Activated naive CD4-positive, alpha-beta T cell treated with anti-CD3 and anti-CD28 coated beads, Interleukin-2, amount 10 ng/mL, durations not matched to agents 7 days and 5 days (primary cell): ENCODE measurements around the gene GUCY2C.
"Not testable (repeated sequence)": the region's sequence is repeated elsewhere in the genome, so short reads cannot be mapped to it uniquely, and the experiment has no call there.

ENCODE experiments used
- CTCF ChIA-PET: fragments of 350-600 bp; sonication (Branson Sonifier 250); formaldehyde crosslinking; loops from one replicate; lab custom pipeline; 2021; ENCODE audit warnings: antibody characterized with exemption; lab: Charles Lee
- DNase-seq: peaks from one replicate; pipeline ENCODE4 v3.0.0-alpha.2; 2020
- H3K27ac Mint-ChIP-seq: one replicate; pipeline ENCODE4 v1.8.0; 2021; ENCODE audit warnings: mild to moderate bottlenecking, moderate library complexity, mixed read lengths
- H3K27me3 Mint-ChIP-seq: one replicate; pipeline ENCODE4 v1.8.0; 2021; ENCODE audit warnings: mild to moderate bottlenecking, mixed read lengths
- H3K36me3 Mint-ChIP-seq: one replicate; pipeline ENCODE4 v1.8.0; 2021; ENCODE audit warnings: mixed read lengths
- H3K4me1 Mint-ChIP-seq: one replicate; pipeline ENCODE4 v1.8.0; 2021; ENCODE audit warnings: mixed read lengths
- H3K4me3 Mint-ChIP-seq: one replicate; pipeline ENCODE4 v1.8.0; 2021; ENCODE audit warnings: mild to moderate bottlenecking, moderate library complexity, mixed read lengths
- H3K9me3 Mint-ChIP-seq: one replicate; pipeline ENCODE4 v1.8.0; 2021; ENCODE audit warnings: mixed read lengths

GUCY2C gene

DNA sequence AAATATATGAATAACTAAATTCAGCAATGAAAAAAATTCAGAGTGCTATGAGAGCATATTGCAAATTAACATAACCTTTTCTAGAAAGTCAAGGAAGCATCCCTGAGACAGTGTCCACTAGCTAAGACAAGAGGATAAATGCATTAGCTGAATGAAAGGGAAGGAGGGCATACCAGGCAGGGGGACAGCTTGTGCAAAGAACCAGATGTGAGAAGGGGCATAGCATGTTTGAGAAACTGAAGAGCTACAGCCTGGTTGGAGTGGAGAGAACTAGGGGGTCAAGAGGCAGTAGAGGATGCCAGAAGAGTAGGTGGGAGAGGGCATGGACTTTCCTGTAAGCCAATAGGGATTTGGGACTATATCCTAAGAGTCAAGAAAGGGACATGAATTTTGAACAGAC lies 2.2 kb upstream of the GUCY2C start:
- no peaks in the 10 kb centered on the region for H3K9me3 Mint-ChIP-seq
- H3K4me3 Mint-ChIP-seq, result no peak overlapping the region
- CTCF ChIA-PET, result no interaction called here

DNA sequence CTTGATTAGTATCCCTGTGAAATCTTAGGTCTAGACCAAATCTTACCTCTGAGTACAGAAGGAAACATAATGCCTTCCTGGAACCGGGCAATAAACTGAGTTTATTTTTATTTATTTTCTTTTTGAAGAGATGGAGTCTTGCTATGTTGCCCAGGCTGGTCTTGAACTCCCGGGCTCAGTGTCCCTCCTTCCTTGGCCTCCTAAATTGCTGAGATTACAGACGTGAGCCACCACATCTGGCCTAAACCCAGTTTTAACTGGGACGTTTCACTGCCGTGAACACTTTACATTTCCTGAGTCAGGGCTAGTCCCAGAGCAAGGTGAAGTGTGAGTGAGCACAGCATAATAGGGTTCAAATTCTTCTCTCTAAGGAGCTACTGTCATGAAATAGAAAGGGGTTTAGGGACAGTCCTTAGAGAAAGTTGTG lies 671 bp downstream of the GUCY2C start:
- no peak overlapping the region for H3K4me3 Mint-ChIP-seq
- no peak overlapping the region for H3K27ac Mint-ChIP-seq
- no peaks in the 10 kb centered on the region for H3K36me3 Mint-ChIP-seq
- no peaks in the 10 kb centered on the region for H3K9me3 Mint-ChIP-seq
- CTCF ChIA-PET, result interaction anchor here (0.6 kb wide), 1 partner anchor 251 kb away, joined by 3 read pairs; no protein-coding TSS in a partner anchor
- DNase-seq, result no peak
- H3K27me3 Mint-ChIP-seq, result peaks cover 4% of the 10 kb centered on the region
- no peaks in the 10 kb centered on the region for H3K4me1 Mint-ChIP-seq

More for the DNA sequence above, 2.2 kb upstream of the GUCY2C start:
- Mint-ChIP-seq H3K27me3 (peaks cover 4% of the 10 kb centered on the region), H3K36me3 (no peaks in the 10 kb centered on the region), H3K27ac (no peak overlapping the region), H3K4me1 (no peaks in the 10 kb centered on the region)
- DNase-seq, result no peak

DNA sequence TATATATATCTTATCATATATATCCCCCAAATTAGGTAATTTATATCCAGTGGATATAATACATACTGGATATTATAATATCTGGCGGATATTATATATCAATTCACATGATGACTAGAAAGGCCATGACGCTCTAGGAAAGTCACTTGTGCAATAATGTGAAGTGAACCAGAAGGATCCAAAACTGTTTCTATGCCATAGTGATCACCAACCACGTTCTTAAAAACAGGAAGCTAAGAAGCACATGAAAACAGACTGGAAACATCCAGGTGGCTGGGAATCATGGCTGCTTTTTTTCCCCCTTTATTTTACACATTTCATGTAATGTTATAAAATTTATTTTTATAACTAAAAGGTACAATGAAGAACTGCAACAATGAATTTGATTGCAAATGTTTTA lies 1.4 kb downstream of the GUCY2C start:
- Mint-ChIP-seq H3K36me3 (no peaks in the 10 kb centered on the region), H3K27me3 (peaks cover 2% of the 10 kb centered on the region), H3K27ac (no peak overlapping the region), H3K4me3 (no peak overlapping the region), H3K4me1 (no peaks in the 10 kb centered on the region), H3K9me3 (no peaks in the 10 kb centered on the region)
- no peak for DNase-seq
- CTCF ChIA-PET, result no interaction called here

- no peak overlapping the region for H3K4me3 Mint-ChIP-seq
- no peaks in the 10 kb centered on the region for H3K4me1 Mint-ChIP-seq
- H3K9me3 Mint-ChIP-seq, result no peaks in the 10 kb centered on the region
- H3K27me3 Mint-ChIP-seq, result no peaks in the 10 kb centered on the region
- H3K27ac Mint-ChIP-seq, result no peak overlapping the region
- no peaks in the 10 kb centered on the region for H3K36me3 Mint-ChIP-seq
- no peak for DNase-seq
- CTCF ChIA-PET, result no interaction called here
These were observed 2.2 kb downstream of the GUCY2C start for GRCh38 chr12:14694145-14694714.

DNA sequence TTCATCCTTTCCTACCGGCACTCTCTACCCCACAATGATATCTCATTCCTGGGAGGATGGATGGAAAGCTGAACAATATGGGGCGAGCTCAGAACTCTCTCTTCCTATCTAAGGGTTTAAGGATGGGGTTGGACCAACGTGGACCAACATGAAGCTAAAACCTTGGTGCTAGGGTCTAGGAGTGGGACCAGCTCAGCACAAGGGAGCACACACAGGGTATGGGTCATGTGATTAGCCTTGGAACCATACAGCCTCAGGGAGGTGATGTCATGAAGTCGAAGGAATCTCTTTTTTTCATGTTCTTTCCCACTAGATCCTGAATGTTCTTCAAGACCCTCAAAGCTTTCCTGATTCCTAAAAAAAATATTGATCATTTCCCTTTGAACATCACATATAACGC lies 3.3 kb downstream of the GUCY2C start:
- no peaks in the 10 kb centered on the region for H3K4me1 Mint-ChIP-seq
- H3K27ac Mint-ChIP-seq, result no peak overlapping the region
- no peak overlapping the region for H3K4me3 Mint-ChIP-seq
- no peaks in the 10 kb centered on the region for H3K9me3 Mint-ChIP-seq
- DNase-seq, result no peak
- CTCF ChIA-PET, result no interaction called here
- no peaks in the 10 kb centered on the region for H3K36me3 Mint-ChIP-seq
- no peaks in the 10 kb centered on the region for H3K27me3 Mint-ChIP-seq

DNA sequence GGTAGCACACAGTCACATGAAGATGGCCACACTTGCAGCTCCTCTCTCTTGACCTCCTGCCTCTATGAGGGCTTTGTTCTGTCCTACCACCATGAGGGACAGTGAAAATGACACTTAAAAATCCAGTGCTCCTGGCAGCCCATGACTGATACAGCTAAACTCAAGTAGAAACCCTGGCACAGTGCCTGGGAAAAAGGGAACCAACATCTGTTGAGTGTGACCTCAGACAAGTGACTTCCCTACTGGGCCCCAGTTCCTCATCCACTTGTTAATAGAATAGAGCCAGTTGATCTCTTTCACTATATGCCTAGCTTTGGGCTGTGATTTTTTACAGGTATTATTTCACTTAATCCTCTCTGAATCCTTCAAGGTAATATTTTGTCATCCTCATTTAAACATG lies 4.8 kb downstream of the GUCY2C start:
- no peak for DNase-seq
- CTCF ChIA-PET, result interaction anchor here (0.6 kb wide), 1 partner anchor 521 kb away, joined by 3 read pairs; no protein-coding TSS in a partner anchor
- H3K4me1 Mint-ChIP-seq, result no peaks in the 10 kb centered on the region
- H3K9me3 Mint-ChIP-seq, result no peaks in the 10 kb centered on the region
- no peaks in the 10 kb centered on the region for H3K27me3 Mint-ChIP-seq
- H3K36me3 Mint-ChIP-seq, result no peaks in the 10 kb centered on the region
- H3K27ac Mint-ChIP-seq, result no peak overlapping the region
- H3K4me3 Mint-ChIP-seq, result no peak overlapping the region

- Mint-ChIP-seq H3K36me3 (no peaks in the 10 kb centered on the region), H3K27ac (no peak overlapping the region), H3K4me1 (no peaks in the 10 kb centered on the region), H3K27me3 (no peaks in the 10 kb centered on the region), H3K4me3 (no peak overlapping the region), H3K9me3 (no peaks in the 10 kb centered on the region)
- no peak for DNase-seq
- CTCF ChIA-PET, result no interaction called here
These were observed 6.4 kb downstream of the GUCY2C start for GRCh38 chr12:14689996-14690395.

DNA sequence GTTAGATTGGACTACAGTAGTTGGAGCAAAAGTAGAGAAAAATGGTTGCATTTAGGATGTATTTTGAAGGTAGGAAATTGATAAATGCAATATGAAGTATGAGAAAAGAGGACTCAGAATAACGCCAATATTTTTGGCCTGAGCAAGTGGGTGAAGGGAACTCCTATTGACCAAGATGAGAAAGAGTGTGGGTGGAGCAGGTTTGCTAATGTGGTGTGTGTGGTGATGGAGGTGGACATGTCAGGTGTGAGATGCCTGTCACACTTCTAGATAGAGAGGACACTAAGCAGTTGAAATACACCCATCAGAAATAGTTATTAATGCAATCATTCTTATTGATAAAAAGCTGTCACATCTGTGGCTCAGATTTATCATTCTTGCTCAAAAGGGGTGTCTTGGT lies 7.3 kb downstream of the GUCY2C start:
- Mint-ChIP-seq H3K27me3 (no peaks in the 10 kb centered on the region), H3K4me1 (no peaks in the 10 kb centered on the region), H3K27ac (no peak overlapping the region), H3K36me3 (no peaks in the 10 kb centered on the region), H3K9me3 (no peaks in the 10 kb centered on the region), H3K4me3 (no peak overlapping the region)
- CTCF ChIA-PET, result interaction anchor here (0.6 kb wide), 1 partner anchor 306 kb away, joined by 3 read pairs; no protein-coding TSS in a partner anchor
- no peak for DNase-seq

DNA sequence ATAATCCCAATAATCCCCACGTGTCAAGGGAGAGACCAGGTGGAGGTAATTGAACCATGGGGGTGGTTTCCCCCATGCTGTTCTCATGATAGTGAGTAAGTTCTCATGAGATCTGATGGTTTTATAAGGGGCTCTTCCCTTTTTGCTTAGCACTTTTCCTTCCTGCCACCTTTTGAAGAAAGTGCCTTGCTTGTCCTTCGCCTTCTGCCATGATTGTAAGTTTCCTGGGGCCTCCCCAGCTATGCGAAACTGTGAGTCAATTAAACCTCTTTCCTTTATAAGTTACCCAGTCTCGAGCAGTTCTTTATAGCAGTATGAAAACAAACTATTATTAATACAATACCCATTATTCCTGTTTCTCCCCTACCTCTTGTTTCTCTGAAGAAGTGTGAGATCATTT lies 14.2 kb downstream of the GUCY2C start:
- CTCF ChIA-PET, H3K4me3 Mint-ChIP-seq, H3K27ac Mint-ChIP-seq, DNase-seq, H3K27me3 Mint-ChIP-seq, H3K9me3 Mint-ChIP-seq, H3K36me3 Mint-ChIP-seq, H3K4me1 Mint-ChIP-seq: not testable (repeated sequence)

DNA sequence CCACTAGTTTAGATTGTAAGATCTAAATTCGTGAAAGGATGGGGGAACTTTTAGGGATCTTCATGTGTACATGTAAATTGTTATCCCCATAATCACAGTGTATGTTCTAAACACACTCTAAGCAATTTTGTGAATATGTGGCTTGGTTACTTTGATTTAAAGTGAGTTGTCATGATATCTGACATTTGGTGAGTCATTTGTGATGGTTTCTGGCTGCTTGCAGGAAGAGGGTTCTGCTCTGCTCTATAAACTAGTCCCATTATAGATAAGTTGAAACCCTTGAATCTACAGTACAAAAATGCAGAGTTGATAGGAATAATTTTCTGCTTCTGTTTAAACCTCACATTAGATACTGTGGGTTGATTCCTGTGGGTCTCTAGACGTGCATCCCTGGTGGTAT lies 14.8 kb downstream of the GUCY2C start:
- CTCF ChIA-PET, result no interaction called here
- Mint-ChIP-seq H3K9me3 (no peaks in the 10 kb centered on the region), H3K4me3 (no peak overlapping the region), H3K4me1 (no peaks in the 10 kb centered on the region), H3K27me3 (no peaks in the 10 kb centered on the region), H3K36me3 (no peaks in the 10 kb centered on the region), H3K27ac (no peak overlapping the region)
- no peak for DNase-seq

DNA sequence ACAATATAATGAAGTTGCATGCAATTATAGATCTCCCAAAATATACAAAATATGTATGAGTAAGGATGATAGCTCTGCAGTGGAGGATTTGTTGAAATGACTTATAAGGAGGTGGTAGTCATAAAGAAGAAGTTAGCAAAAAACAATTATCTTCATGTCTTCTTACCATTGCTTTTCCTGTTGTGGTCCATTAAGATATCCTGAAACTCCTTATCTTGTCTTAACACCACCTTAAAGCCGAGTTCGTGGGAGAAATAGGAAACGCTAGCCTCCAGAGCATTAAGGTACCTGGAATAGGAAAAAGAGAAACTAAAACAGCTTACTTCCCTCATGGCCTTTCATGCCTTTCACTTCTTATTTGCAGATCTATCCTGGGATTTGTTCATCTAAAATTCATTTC lies 15.2 kb downstream of the GUCY2C start:
- CTCF ChIA-PET, result interaction anchor here (0.6 kb wide), 1 partner anchor 497 kb away, joined by 3 read pairs; no protein-coding TSS in a partner anchor

DNA sequence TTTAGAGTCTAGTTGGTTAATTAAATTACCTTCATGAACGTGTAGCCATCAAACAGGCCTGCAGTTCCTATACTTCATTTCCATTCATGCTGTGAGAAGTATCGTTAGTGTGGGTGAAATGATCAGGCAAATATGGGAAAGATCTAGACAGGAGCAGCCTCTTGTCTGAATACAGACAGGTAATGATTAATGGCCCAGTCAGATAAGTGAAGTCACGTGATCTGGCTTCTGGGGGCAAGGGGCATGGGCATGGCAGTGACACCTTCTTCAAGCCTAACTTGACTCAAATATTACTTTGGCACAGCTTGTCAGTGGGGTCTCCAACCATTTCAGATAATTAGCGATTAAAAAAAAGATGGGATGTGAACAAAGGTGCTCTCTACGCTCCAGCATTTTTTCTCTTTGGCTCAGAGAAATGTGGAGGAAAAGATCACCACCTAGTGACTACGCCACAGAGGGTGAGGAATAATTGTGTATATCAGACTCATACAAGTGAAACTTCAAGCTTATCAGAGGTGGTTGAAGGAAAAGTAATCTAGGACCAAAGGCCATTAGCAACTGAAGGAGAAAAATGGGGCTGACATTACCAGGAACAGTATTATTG lies 17.8 kb downstream of the GUCY2C start:
- no peaks in the 10 kb centered on the region for H3K9me3 Mint-ChIP-seq
- no peaks in the 10 kb centered on the region for H3K4me1 Mint-ChIP-seq
- H3K4me3 Mint-ChIP-seq, result no peak overlapping the region
- no peak overlapping the region for H3K27ac Mint-ChIP-seq
- H3K36me3 Mint-ChIP-seq, result no peaks in the 10 kb centered on the region
- no peak for DNase-seq
- H3K27me3 Mint-ChIP-seq, result peaks cover 12% of the 10 kb centered on the region
- CTCF ChIA-PET, result no interaction called here

More for the DNA sequence above, 15.2 kb downstream of the GUCY2C start:
- Mint-ChIP-seq H3K27ac (no peak overlapping the region), H3K4me3 (no peak overlapping the region), H3K36me3 (no peaks in the 10 kb centered on the region), H3K9me3 (no peaks in the 10 kb centered on the region), H3K27me3 (no peaks in the 10 kb centered on the region), H3K4me1 (no peaks in the 10 kb centered on the region)
- no peak for DNase-seq

DNA sequence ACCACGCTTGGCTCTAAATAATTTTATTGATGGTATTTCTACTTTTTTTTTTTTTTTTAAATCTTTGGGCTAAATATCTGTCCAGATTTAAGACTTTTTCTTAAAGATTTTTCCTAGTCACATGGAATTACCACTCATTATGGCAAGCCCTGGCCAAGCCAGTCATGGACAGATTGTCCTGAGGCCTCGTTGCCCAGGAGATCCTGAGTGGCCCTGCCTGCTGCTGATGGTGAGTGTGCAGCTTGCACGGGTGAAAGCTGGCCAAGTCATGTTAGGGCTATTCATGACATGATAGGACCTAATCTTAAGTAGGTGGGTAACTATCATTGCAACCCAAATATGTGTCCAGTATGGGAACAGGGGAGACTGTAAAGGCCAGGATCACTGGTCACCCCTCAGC lies 27.8 kb downstream of the GUCY2C start:
- Mint-ChIP-seq H3K9me3 (peaks cover 2% of the 10 kb centered on the region), H3K36me3 (no peaks in the 10 kb centered on the region), H3K27ac (no peak overlapping the region), H3K4me1 (peaks cover 12% of the 10 kb centered on the region), H3K27me3 (peaks cover 7% of the 10 kb centered on the region), H3K4me3 (no peak overlapping the region)
- CTCF ChIA-PET, result interaction anchor here (0.7 kb wide), 2 partner anchors 35 to 429 kb away, joined by 3 read pairs; no protein-coding TSS in a partner anchor
- DNase-seq, result no peak

GRCh38 chr12:14665354-14666348 lies 30.7 kb downstream of the GUCY2C start:
- DNase-seq, result no peak
- no peak overlapping the region for H3K4me3 Mint-ChIP-seq
- peaks cover 2% of the 10 kb centered on the region for H3K9me3 Mint-ChIP-seq
- CTCF ChIA-PET, result interaction anchor here (0.7 to 3.0 kb wide), 6 partner anchors 33 to 428 kb away, joined by 3 to 11 read pairs (median 4); no protein-coding TSS in a partner anchor
- no peak overlapping the region for H3K27ac Mint-ChIP-seq
- H3K27me3 Mint-ChIP-seq, result peaks cover 2% of the 10 kb centered on the region
- H3K36me3 Mint-ChIP-seq, result no peaks in the 10 kb centered on the region
- peaks cover 12% of the 10 kb centered on the region for H3K4me1 Mint-ChIP-seq
